Measurements from ENCODE around the gene CEACAM3. TPM values are rescaled to one million over a fixed set of nuclear protein-coding genes. Genes with fewer than 3 reads are reported as not detected.

CEACAM3 gene
- total RNA-seq, 6 experiments from 2014 or later = not detected

DNA sequence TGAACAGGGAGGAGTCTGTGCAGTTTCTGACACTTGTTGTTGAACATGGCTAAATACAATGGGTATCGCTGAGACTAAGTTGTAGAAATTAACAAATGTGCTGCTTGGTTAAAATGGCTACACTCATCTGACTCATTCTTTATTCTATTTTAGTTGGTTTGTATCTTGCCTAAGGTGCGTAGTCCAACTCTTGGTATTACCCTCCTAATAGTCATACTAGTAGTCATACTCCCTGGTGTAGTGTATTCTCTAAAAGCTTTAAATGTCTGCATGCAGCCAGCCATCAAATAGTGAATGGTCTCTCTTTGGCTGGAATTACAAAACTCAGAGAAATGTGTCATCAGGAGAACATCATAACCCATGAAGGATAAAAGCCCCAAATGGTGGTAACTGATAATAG lies 25.0 kb upstream of the CEACAM3 start:
- no peak for DNase-seq
- Mint-ChIP-seq H3K9me3 (no peaks in the 10 kb centered on the region), H3K4me1 (ENCODE audit: low read depth) (no peaks in the 10 kb centered on the region), H3K27me3 (ENCODE audit: insufficient read depth) (peaks cover 32% of the 10 kb centered on the region), H3K36me3 (ENCODE audit: low read depth) (no peaks in the 10 kb centered on the region), H3K27ac (no peak overlapping the region), H3K4me3 (no peak overlapping the region)
- TF ChIP-seq, protein P1, sequence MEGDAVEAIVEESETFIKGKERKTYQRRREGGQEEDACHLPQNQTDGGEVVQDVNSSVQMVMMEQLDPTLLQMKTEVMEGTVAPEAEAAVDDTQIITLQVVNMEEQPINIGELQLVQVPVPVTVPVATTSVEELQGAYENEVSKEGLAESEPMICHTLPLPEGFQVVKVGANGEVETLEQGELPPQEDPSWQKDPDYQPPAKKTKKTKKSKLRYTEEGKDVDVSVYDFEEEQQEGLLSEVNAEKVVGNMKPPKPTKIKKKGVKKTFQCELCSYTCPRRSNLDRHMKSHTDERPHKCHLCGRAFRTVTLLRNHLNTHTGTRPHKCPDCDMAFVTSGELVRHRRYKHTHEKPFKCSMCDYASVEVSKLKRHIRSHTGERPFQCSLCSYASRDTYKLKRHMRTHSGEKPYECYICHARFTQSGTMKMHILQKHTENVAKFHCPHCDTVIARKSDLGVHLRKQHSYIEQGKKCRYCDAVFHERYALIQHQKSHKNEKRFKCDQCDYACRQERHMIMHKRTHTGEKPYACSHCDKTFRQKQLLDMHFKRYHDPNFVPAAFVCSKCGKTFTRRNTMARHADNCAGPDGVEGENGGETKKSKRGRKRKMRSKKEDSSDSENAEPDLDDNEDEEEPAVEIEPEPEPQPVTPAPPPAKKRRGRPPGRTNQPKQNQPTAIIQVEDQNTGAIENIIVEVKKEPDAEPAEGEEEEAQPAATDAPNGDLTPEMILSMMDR (IDR thresholded peaks at IDR 0.05) = no peak

DNA sequence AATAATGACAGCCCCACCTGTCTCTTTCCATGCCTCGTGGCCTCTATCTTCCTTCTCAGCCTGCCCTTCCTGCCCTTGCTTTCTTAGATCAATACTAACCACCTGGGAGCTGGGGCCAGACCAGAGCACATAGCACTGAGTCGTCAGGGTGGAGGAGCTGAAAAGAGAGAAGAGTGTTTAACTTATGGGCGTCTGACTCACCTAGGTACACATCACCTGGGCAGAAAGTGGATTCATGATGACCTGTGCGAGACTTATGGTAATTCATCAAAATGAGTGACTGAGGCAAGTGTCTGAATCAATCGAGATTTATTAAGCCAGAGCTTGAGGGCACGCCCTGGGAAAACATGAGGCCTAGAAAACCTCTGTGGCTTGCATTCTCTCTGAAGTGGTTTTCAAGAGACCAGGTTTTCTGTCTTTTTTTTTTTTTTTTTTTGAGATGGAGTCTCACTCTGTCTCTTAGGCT lies 21.8 kb upstream of the CEACAM3 start:
- no peaks in the 10 kb centered on the region for H3K4me1 Mint-ChIP-seq (ENCODE audit: low read depth)
- no peaks in the 10 kb centered on the region for H3K9me3 Mint-ChIP-seq
- DNase-seq = no peak
- H3K27ac Mint-ChIP-seq = no peak overlapping the region
- no peak overlapping the region for H3K4me3 Mint-ChIP-seq
- no peaks in the 10 kb centered on the region for H3K36me3 Mint-ChIP-seq (ENCODE audit: low read depth)
- TF ChIP-seq, protein P1 (IDR thresholded peaks at IDR 0.05) = no peak
- peaks cover 41% of the 10 kb centered on the region for H3K27me3 Mint-ChIP-seq (ENCODE audit: insufficient read depth)

DNA sequence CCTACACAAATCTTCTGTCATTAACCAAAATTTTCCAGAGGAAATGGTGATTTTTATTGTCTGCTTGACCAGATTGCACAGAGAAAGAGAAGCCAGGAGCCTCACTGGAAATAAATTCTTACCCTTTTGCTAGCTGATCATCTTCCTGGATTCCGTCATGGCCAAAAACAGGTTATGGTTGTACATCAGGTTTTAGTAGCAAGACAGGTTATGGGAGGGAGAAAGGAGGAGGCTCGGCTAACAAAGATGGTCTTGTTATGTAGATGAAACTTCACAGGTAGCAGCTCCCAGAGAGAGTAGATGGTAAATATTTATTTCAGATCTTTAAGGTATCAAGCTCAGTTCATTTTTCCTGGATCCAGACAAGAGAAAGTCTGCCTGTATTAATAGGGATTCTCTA lies 19.7 kb upstream of the CEACAM3 start:
- Mint-ChIP-seq H3K27me3 (ENCODE audit: insufficient read depth) (peaks cover 46% of the 10 kb centered on the region), H3K9me3 (no peaks in the 10 kb centered on the region), H3K27ac (no peak overlapping the region), H3K4me3 (no peak overlapping the region), H3K36me3 (ENCODE audit: low read depth) (no peaks in the 10 kb centered on the region), H3K4me1 (ENCODE audit: low read depth) (no peaks in the 10 kb centered on the region)
- no peak for DNase-seq
- TF ChIP-seq, protein P1 (IDR thresholded peaks at IDR 0.05) = no peak

GRCh38 chr19:41783612-41784011 lies 12.8 kb upstream of the CEACAM3 start:
- H3K9me3 Mint-ChIP-seq = no peaks in the 10 kb centered on the region
- no peak for DNase-seq
- peaks cover 40% of the 10 kb centered on the region for H3K27me3 Mint-ChIP-seq (ENCODE audit: insufficient read depth)
- H3K36me3 Mint-ChIP-seq (ENCODE audit: low read depth) = no peaks in the 10 kb centered on the region
- TF ChIP-seq, protein P1 (IDR thresholded peaks at IDR 0.05) = no peak
- H3K4me3 Mint-ChIP-seq = no peak overlapping the region
- H3K27ac Mint-ChIP-seq = no peak overlapping the region
- H3K4me1 Mint-ChIP-seq (ENCODE audit: low read depth) = no peaks in the 10 kb centered on the region

- H3K27ac Mint-ChIP-seq = no peak overlapping the region
- peaks cover 40% of the 10 kb centered on the region for H3K27me3 Mint-ChIP-seq (ENCODE audit: insufficient read depth)
- no peak for DNase-seq
- no peaks in the 10 kb centered on the region for H3K4me1 Mint-ChIP-seq (ENCODE audit: low read depth)
- TF ChIP-seq, protein P1 (IDR thresholded peaks at IDR 0.05) = no peak
- H3K36me3 Mint-ChIP-seq (ENCODE audit: low read depth) = no peaks in the 10 kb centered on the region
- H3K9me3 Mint-ChIP-seq = no peaks in the 10 kb centered on the region
- no peak overlapping the region for H3K4me3 Mint-ChIP-seq
These were observed 12.1 kb upstream of the CEACAM3 start for GRCh38 chr19:41784312-41784711.

DNA sequence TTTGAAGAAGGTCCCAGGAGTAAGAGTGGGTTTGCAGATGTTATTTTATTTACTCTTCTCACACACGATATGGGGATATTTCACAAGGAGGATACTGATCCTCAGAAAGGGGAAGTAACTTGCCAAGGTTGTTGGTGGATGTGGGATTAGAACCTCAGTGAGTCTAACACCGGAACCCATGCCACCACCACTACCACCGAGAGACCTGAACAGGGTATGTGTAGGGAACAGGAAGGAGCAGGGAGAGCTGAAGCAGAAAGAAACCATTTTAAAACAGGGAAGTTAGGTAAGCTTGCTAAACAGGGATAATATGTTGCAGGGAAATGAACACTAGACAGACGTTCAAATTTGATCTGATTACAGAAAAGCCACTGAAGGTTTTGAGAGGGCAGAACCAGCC lies 11.6 kb upstream of the CEACAM3 start:
- Mint-ChIP-seq H3K27me3 (ENCODE audit: insufficient read depth) (peaks cover 40% of the 10 kb centered on the region), H3K27ac (no peak overlapping the region), H3K36me3 (ENCODE audit: low read depth) (no peaks in the 10 kb centered on the region), H3K4me3 (no peak overlapping the region), H3K4me1 (ENCODE audit: low read depth) (no peaks in the 10 kb centered on the region), H3K9me3 (no peaks in the 10 kb centered on the region)
- DNase-seq = no peak
- TF ChIP-seq, protein P1 (IDR thresholded peaks at IDR 0.05) = no peak

All from HFFc6 (cell line).